SK-N-SH treated with all-trans-retinoic acid at 6 μM for 48 hours (cell line): ENCODE data around the gene CPHXL2.

ENCODE experiments used
- ATAC-seq: fragments of 200-7000 bp; cut with Tn5 transposase; 3 replicates; pipeline ENCODE4 v1.9.1; 2020; ENCODE audit warnings: mild to moderate bottlenecking, moderate library complexity
- BACH2 ChIP-seq: fragments of 250-450 bp; sonication (Bioruptor Pico); IDR thresholded peaks from 2 replicates; pipeline ENCODE4 v1.9.0; 2021; ENCODE audit warnings: mild to moderate bottlenecking, borderline replicate concordance
- CSDC2 ChIP-seq: fragments of 250-450 bp; sonication (Bioruptor Pico); IDR thresholded peaks from 2 replicates; pipeline ENCODE4 v1.5.0; 2020; ENCODE audit warnings: mild to moderate bottlenecking, moderate library complexity
- GLIS3 ChIP-seq: fragments of 250-450 bp; sonication (Bioruptor Pico); IDR thresholded peaks from 2 replicates; pipeline ENCODE4 v1.5.0; 2020; ENCODE audit warnings: mild to moderate bottlenecking, moderate library complexity
- ISL1 ChIP-seq: fragments of 250-450 bp; sonication (Bioruptor Pico); IDR thresholded peaks from 2 replicates; pipeline ENCODE4 v2.1.2; 2022; ENCODE audit warnings: mild to moderate bottlenecking, moderate library complexity
- OSR1 ChIP-seq: fragments of 250-450 bp; sonication (Bioruptor Pico); IDR thresholded peaks from 2 replicates; pipeline ENCODE4 v1.8.0; 2022; ENCODE audit warnings: moderate library complexity, mild to moderate bottlenecking, inconsistent platforms
- RARB ChIP-seq: fragments of 250-450 bp; sonication (Bioruptor Pico); IDR thresholded peaks from 2 replicates; pipeline ENCODE4 v1.8.0; 2021; ENCODE audit warnings: mild to moderate bottlenecking, moderate library complexity
- SNAI2 ChIP-seq: fragments of 250-450 bp; sonication (Bioruptor Pico); IDR thresholded peaks from 2 replicates; pipeline ENCODE4 v1.5.0; 2020; ENCODE audit warnings: mild to moderate bottlenecking, moderate library complexity
- TCF4 ChIP-seq: fragments of 250-450 bp; sonication (Bioruptor Pico); IDR thresholded peaks from 2 replicates; pipeline ENCODE4 v1.8.0; 2021; ENCODE audit warnings: mild to moderate bottlenecking, moderate library complexity, borderline replicate concordance
- TOX ChIP-seq: fragments of 250-450 bp; sonication (Bioruptor Pico); IDR thresholded peaks from 2 replicates; pipeline ENCODE4 v1.8.0; 2021; ENCODE audit warnings: mild to moderate bottlenecking, moderate library complexity, borderline replicate concordance
- ZC3H10 ChIP-seq: fragments of 250-450 bp; sonication (Bioruptor Pico); IDR thresholded peaks from 2 replicates; pipeline ENCODE4 v1.5.1; 2021; ENCODE audit warnings: mild to moderate bottlenecking, moderate library complexity
- ZFP3 ChIP-seq: fragments of 250-450 bp; sonication (Bioruptor Pico); IDR thresholded peaks from 2 replicates; pipeline ENCODE4 v1.5.0; 2020; ENCODE audit warnings: mild to moderate bottlenecking, moderate library complexity
- ZFP30 ChIP-seq: fragments of 450-650 bp; formaldehyde crosslinking; IDR thresholded peaks from 2 replicates; pipeline ENCODE4 v1.5.0; 2022; ENCODE audit warnings: mild to moderate bottlenecking, moderate library complexity
- ZNF565 ChIP-seq: fragments of 450-650 bp; formaldehyde crosslinking; conservative IDR thresholded peaks from 2 replicates; pipeline ENCODE4 v1.5.0; 2020; ENCODE audit warnings: low read depth, mild to moderate bottlenecking, moderate library complexity
- ZNF70 ChIP-seq: fragments of 450-650 bp; formaldehyde crosslinking; IDR thresholded peaks from 2 replicates; pipeline ENCODE4 v1.5.0; 2020; ENCODE audit warnings: mild to moderate bottlenecking, moderate library complexity
- ZNF8 ChIP-seq: fragments of 450-650 bp; formaldehyde crosslinking; IDR thresholded peaks from 2 replicates; pipeline ENCODE4 v1.5.0; 2020; ENCODE audit warnings: mild to moderate bottlenecking, moderate library complexity
- TF ChIP-seq, protein P1 (sequence below): fragments of 250-450 bp; sonication (Bioruptor Pico); IDR thresholded peaks from 2 replicates; pipeline ENCODE4 v1.8.0; 2021; ENCODE audit warnings: low read depth, mild to moderate bottlenecking, moderate library complexity, borderline replicate concordance
- TF ChIP-seq, protein P2 (sequence below): fragments of 250-450 bp; sonication (Bioruptor Pico); IDR thresholded peaks from 2 replicates; pipeline ENCODE4 v1.5.1; 2020; ENCODE audit warnings: low read depth, mild to moderate bottlenecking, moderate library complexity
- TF ChIP-seq, protein P3 (sequence below): fragments of 250-450 bp; sonication (Bioruptor Pico); IDR thresholded peaks from 2 replicates; pipeline ENCODE4 v1.8.0; 2020; ENCODE audit warnings: mild to moderate bottlenecking, moderate library complexity, borderline replicate concordance

Gene CPHXL2

DNA sequence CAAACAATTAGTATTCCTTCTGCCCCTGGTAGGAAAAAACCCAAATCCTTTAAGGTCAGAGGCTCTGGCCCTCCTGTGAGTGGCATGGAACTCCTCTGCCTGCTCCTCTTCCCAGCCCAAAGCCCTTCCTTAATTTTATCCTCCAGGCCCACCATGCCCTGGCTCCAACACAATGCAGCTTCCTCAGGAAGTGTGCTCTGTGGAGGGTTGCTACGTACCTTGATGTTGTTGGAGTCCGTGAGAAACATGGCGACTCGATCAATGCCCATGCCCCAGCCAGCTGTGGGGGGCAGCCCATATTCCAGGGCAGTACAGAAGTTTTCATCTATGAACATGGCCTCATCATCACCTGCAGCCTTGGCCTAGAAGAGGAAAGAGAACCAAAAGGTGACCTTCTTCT lies 48.5 kb downstream of the CPHXL2 start:
- ATAC-seq = no peak
- TF ChIP-seq ZNF565 (CRISPR knock-in tag) (no peak), TCF4 (CRISPR knock-in tag) (no peak), TOX (no peak), RARB (CRISPR knock-in tag) (no peak), GLIS3 (CRISPR knock-in tag) (no peak), ZNF8 (CRISPR knock-in tag) (no peak), ISL1 (CRISPR knock-in tag) (no peak), OSR1 (no peak), ZFP3 (CRISPR knock-in tag) (no peak), BACH2 (CRISPR knock-in tag) (no peak), ZC3H10 (CRISPR knock-in tag) (no peak), ZNF70 (CRISPR knock-in tag) (no peak), ZFP30 (CRISPR knock-in tag) (no peak), CSDC2 (CRISPR knock-in tag) (no peak)
- TF ChIP-seq, protein P1, sequence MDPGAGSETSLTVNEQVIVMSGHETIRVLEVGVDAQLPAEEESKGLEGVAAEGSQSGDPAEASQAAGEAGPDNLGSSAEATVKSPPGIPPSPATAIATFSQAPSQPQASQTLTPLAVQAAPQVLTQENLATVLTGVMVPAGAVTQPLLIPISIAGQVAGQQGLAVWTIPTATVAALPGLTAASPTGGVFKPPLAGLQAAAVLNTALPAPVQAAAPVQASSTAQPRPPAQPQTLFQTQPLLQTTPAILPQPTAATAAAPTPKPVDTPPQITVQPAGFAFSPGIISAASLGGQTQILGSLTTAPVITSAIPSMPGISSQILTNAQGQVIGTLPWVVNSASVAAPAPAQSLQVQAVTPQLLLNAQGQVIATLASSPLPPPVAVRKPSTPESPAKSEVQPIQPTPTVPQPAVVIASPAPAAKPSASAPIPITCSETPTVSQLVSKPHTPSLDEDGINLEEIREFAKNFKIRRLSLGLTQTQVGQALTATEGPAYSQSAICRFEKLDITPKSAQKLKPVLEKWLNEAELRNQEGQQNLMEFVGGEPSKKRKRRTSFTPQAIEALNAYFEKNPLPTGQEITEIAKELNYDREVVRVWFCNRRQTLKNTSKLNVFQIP (CRISPR knock-in tag) = no peak
- TF ChIP-seq, protein P2, sequence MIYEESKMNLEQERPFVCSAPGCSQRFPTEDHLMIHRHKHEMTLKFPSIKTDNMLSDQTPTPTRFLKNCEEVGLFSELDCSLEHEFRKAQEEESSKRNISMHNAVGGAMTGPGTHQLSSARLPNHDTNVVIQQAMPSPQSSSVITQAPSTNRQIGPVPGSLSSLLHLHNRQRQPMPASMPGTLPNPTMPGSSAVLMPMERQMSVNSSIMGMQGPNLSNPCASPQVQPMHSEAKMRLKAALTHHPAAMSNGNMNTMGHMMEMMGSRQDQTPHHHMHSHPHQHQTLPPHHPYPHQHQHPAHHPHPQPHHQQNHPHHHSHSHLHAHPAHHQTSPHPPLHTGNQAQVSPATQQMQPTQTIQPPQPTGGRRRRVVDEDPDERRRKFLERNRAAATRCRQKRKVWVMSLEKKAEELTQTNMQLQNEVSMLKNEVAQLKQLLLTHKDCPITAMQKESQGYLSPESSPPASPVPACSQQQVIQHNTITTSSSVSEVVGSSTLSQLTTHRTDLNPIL (CRISPR knock-in tag) = no peak

DNA sequence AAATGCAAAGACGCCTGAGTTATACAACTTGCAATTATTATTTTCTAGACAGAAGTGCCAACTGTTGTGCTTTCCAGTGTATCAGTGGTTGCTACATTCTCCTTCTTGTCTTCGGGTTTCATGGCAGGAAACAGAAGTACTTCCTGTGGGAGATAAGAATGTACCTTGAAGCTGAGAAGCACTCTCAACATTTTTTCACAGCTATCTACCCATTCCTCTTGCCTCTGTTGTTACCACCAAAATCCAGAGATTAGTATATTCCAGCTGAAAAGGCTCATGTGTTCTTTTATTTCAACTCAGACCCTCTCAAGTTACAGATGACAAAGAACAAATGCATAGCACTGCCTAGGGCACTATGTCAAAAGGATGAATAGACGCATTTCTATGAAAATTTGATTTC lies 49.0 kb downstream of the CPHXL2 start:
- TF ChIP-seq RARB (CRISPR knock-in tag) (no peak), TOX (no peak), TCF4 (CRISPR knock-in tag) (no peak), GLIS3 (CRISPR knock-in tag) (no peak), OSR1 (no peak), SNAI2 (no peak), BACH2 (CRISPR knock-in tag) (no peak), ZNF565 (CRISPR knock-in tag) (no peak)
- TF ChIP-seq, protein P2 (CRISPR knock-in tag) = no peak
- TF ChIP-seq, protein P1 (CRISPR knock-in tag) = no peak
- TF ChIP-seq, all 23 proteins: peak for 0
- no peak for ATAC-seq

DNA sequence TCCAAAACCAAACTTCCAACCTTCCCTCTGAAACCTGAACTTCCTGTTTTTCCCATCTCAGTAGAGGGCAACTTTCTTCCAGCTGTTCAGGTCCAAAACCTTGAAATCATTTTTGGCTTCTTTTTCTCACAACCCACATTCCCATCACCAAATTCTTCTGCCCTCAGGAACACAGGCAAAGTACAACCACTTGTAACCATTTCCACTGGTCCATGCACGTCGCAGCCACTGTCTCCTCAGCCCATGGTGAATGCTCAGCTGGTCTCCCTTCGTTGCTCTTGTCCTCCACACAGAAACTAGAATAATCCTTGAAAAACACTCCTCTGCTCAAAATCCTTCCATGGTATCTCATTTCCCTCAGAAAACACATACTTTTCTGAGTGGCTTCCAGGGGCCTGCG lies 50.0 kb downstream of the CPHXL2 start:
- ATAC-seq = no peak
- TF ChIP-seq ZFP30 (CRISPR knock-in tag) (no peak), TCF4 (CRISPR knock-in tag) (no peak), ZC3H10 (CRISPR knock-in tag) (no peak), TOX (no peak), ZNF8 (CRISPR knock-in tag) (no peak), GLIS3 (CRISPR knock-in tag) (no peak), ISL1 (CRISPR knock-in tag) (no peak), RARB (CRISPR knock-in tag) (no peak), ZFP3 (CRISPR knock-in tag) (no peak), ZNF565 (CRISPR knock-in tag) (no peak)
- TF ChIP-seq, protein P1 (CRISPR knock-in tag) = no peak
- TF ChIP-seq, protein P3, sequence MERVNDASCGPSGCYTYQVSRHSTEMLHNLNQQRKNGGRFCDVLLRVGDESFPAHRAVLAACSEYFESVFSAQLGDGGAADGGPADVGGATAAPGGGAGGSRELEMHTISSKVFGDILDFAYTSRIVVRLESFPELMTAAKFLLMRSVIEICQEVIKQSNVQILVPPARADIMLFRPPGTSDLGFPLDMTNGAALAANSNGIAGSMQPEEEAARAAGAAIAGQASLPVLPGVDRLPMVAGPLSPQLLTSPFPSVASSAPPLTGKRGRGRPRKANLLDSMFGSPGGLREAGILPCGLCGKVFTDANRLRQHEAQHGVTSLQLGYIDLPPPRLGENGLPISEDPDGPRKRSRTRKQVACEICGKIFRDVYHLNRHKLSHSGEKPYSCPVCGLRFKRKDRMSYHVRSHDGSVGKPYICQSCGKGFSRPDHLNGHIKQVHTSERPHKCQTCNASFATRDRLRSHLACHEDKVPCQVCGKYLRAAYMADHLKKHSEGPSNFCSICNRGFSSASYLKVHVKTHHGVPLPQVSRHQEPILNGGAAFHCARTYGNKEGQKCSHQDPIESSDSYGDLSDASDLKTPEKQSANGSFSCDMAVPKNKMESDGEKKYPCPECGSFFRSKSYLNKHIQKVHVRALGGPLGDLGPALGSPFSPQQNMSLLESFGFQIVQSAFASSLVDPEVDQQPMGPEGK (CRISPR knock-in tag) = no peak
